Mucosa of rectum (tissue), 2 donors: Measurements from ENCODE around the gene SS18.
A peak's percentile ranks its signal among the peaks of the same experiment; 100 is the strongest.
"Not testable (repeated sequence)": the region's sequence is repeated elsewhere in the genome, so short reads cannot be mapped to it uniquely, and the experiment has no call there.

Source experiments
- H3K27ac ChIP-seq, 2 donors: one replicate each; pipeline ENCODE4 v1.7.0; 2013; ENCODE audit warnings: inconsistent platforms in 2 of 2, low read depth in 2 of 2, low read length in 2 of 2
- H3K27me3 ChIP-seq, 2 donors: one replicate each; pipeline ENCODE4 v1.7.0; 2013; ENCODE audit warnings: low read length in 2 of 2; ENCODE audit not compliant: control insufficient read depth in 2 of 2, insufficient read depth in 2 of 2
- H3K36me3 ChIP-seq, 2 donors: one replicate each; pipeline ENCODE4 v1.7.0; 2013; ENCODE audit warnings: low read length in 2 of 2; ENCODE audit not compliant: control insufficient read depth in 2 of 2, insufficient read depth in 2 of 2
- H3K4me1 ChIP-seq, 2 donors: one replicate each; pipeline ENCODE4 v1.7.0; 2013; ENCODE audit warnings: low read length in 2 of 2, mild to moderate bottlenecking in 1 of 2; ENCODE audit not compliant: control insufficient read depth in 2 of 2, insufficient read depth in 2 of 2
- H3K4me3 ChIP-seq, 2 donors: one replicate each; pipeline ENCODE4 v1.7.0; 2013; ENCODE audit warnings: low read length in 2 of 2
- H3K9ac ChIP-seq, 2 donors: one replicate each; pipeline ENCODE4 v1.7.0; 2013; ENCODE audit warnings: low read length in 2 of 2, low read depth in 1 of 2, mild to moderate bottlenecking in 1 of 2
- H3K9me3 ChIP-seq, 2 donors: one replicate each; pipeline ENCODE4 v1.7.0; 2013; ENCODE audit warnings: low read length in 2 of 2; ENCODE audit not compliant: control insufficient read depth in 2 of 2
- donor health status: healthy.
- donor health status: Normal muscosa, but diverticular disease.

Gene SS18, protein sequence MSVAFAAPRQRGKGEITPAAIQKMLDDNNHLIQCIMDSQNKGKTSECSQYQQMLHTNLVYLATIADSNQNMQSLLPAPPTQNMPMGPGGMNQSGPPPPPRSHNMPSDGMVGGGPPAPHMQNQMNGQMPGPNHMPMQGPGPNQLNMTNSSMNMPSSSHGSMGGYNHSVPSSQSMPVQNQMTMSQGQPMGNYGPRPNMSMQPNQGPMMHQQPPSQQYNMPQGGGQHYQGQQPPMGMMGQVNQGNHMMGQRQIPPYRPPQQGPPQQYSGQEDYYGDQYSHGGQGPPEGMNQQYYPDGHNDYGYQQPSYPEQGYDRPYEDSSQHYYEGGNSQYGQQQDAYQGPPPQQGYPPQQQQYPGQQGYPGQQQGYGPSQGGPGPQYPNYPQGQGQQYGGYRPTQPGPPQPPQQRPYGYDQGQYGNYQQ

DNA sequence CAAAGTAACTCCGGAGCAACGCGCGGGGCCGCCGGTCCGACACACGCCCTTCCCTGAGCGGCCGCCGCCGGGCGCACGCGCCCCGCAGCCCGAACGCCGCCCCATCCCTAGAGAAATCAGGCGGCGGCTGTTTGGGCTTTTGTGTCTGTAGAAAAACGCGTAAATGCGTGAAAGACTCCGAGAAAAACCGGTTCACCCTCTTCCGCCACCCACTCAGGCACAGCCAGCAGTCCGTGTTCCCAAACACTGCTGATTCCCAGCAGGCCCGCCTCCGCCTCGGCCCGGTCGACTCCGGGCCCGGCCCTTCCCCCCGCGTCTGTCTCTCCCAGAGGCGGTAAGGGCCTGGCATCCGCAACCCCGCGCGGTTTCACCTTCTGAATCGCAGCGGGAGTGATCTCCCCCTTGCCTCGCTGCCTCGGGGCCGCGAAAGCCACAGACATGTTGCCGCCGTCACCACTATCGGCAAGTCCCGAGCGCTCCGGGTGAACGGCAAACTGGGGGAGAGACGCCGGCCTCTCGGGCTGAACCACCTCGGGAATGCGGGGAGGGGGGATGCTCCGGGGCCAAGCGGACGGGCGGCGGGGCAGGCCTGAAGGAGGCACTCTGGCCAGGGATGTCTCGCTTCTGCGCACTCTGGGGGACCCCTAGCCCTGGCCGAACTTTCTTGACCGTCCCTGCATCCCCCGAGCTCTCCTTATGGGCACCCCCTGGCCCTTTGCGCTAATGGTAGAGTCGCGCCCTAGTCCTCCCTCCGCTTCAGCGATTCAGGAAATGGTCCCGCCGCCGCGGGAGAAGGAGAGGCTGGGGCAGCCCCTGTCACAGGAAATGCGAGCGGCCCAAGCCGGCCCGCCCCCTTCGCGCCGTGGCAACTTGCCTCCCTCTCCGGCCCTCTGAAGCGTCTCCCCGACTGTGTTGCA is at the start of gene SS18:
SS18 (minus strand) TSS at position 484 of the 917 bp plus-strand sequence; CDS start at position 440, 44 bp downstream.
- peak within 1 kb of the TSS; percentile 96 for H3K27ac ChIP-seq
- no peaks in the 10 kb centered on the region for H3K27me3 ChIP-seq
- no peaks in the 10 kb centered on the region for H3K9me3 ChIP-seq
- H3K9ac ChIP-seq: peak within 1 kb of the TSS; percentile 85 to 91
- H3K4me1 ChIP-seq: peaks cover 13 to 16% of the 10 kb centered on the region in 2 donors
- peak within 1 kb of the TSS; percentile 88 to 93 for H3K4me3 ChIP-seq
- H3K36me3 ChIP-seq: peaks cover 4 to 10% of the 10 kb centered on the region in 2 donors

- no peak overlapping the region for H3K9ac ChIP-seq
- H3K4me3 ChIP-seq: no peak overlapping the region
- H3K9me3 ChIP-seq: no peaks in the 10 kb centered on the region
- no peaks in the 10 kb centered on the region for H3K36me3 ChIP-seq
- no peaks in the 10 kb centered on the region for H3K27me3 ChIP-seq
- no peak overlapping the region for H3K27ac ChIP-seq
- H3K4me1 ChIP-seq: no peaks in the 10 kb centered on the region
Observed at GRCh38 chr18:26135548-26135947, 45.1 kb upstream of the SS18 start.

DNA sequence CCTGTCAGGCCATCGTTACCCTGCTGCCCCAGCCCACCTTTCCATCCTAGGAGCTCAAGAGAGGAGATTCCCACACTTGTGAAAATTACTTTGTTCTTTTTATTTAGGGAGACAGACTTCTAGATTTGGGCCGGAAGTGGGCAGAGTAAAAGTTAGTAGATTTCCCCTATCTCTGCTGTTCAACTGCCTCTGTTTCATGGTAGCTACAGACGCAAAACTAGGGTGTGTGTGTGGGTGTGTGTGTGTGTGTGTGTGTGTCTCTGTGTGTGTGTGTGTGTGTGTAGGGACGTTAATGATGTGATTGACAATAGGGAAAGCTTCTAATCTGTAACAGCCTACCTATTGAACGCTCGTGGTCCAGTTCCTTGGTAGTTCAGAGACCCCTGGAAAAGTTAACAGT is 43.7 kb upstream of the SS18 start:
- H3K36me3 ChIP-seq: no peaks in the 10 kb centered on the region
- no peaks in the 10 kb centered on the region for H3K27me3 ChIP-seq
- peak overlapping the region in 1 of 2 donors; percentile 50 for H3K4me3 ChIP-seq
- H3K4me1 ChIP-seq: no peaks in the 10 kb centered on the region
- no peak overlapping the region for H3K9ac ChIP-seq
- H3K27ac ChIP-seq: no peak overlapping the region
- no peaks in the 10 kb centered on the region for H3K9me3 ChIP-seq

DNA sequence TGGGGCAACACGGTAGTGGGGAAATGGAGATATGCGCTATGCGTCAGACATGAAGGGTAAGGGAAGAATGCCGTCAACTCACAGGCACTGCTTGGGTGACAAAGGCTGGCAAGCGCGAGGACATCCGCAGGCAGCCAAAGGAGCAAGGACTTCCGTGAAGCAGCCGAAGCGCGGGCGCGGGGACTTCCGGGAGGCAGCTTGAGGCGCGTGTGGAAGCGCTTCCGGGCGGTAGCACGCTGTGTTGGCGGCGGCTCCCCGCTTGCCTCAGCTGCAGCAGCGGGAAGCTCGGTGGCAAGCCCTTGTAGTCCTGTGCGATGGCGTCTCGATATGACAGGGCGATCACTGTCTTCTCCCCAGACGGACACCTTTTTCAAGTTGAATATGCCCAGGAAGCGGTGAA is 43.2 kb upstream of the SS18 start, which contains the start of gene PSMA8:
PSMA8 (plus strand) TSS at position 218 of the 400 bp plus-strand sequence; CDS start at position 315, 97 bp downstream.
- Histone ChIP-seq H3K4me1 (no peaks in the 10 kb centered on the region), H3K27ac (no peak within 1 kb of the TSS), H3K9ac (no peak within 1 kb of the TSS), H3K9me3 (no peaks in the 10 kb centered on the region), H3K36me3 (no peaks in the 10 kb centered on the region), H3K27me3 (no peaks in the 10 kb centered on the region), H3K4me3 (peak within 1 kb of the TSS in 1 of 2 donors; percentile 50)

- H3K9ac ChIP-seq, H3K4me1 ChIP-seq, H3K4me3 ChIP-seq, H3K27me3 ChIP-seq, H3K36me3 ChIP-seq, H3K27ac ChIP-seq, H3K9me3 ChIP-seq: not testable (repeated sequence)
Observed at GRCh38 chr18:26128192-26128591, 37.8 kb upstream of the SS18 start.

DNA sequence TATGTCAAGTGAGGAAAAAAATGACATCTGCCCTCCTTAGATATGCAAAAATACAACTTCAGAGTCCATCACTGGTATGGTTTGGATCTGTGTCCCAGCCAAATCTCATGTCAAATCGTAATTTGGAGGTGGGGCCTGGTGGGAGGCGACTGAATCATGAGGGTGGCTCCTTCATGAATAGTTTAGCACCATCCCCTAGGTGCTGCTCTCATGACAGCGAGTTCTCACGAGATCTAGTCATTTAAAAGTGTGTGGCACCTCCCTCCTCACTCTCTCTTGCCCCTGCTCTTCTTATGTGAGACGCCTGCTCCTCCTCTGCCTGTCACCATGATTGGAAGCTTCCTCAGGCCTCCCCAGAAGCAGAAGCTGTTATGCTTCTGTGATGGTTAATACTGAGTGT is 37.4 kb upstream of the SS18 start:
- Histone ChIP-seq H3K36me3 (no peaks in the 10 kb centered on the region), H3K4me1 (no peaks in the 10 kb centered on the region), H3K9ac (no peak overlapping the region), H3K27ac (no peak overlapping the region), H3K9me3 (no peaks in the 10 kb centered on the region), H3K4me3 (no peak overlapping the region), H3K27me3 (no peaks in the 10 kb centered on the region)

DNA sequence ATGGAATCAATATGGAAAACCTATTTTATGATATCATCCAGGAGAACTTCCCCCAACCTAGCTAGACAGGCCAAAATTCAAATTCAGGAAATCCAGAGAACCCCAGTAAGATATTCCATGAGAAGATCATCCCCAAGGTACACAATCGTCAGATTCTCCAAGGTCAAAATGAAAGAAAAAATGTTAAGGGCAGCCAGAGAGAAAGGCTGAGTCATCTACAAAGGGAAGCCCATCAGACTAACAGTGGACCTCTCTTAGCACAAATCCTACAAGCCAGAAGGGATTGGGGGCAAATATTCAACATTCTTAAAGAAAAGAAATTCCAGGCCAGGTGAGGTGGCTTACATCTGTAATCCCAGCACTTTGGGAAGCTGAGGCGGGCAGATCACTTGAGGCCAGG is 31.6 kb upstream of the SS18 start:
- not testable (repeated sequence) for H3K27ac ChIP-seq, H3K9ac ChIP-seq, H3K4me3 ChIP-seq, H3K27me3 ChIP-seq, H3K36me3 ChIP-seq, H3K4me1 ChIP-seq, H3K9me3 ChIP-seq

DNA sequence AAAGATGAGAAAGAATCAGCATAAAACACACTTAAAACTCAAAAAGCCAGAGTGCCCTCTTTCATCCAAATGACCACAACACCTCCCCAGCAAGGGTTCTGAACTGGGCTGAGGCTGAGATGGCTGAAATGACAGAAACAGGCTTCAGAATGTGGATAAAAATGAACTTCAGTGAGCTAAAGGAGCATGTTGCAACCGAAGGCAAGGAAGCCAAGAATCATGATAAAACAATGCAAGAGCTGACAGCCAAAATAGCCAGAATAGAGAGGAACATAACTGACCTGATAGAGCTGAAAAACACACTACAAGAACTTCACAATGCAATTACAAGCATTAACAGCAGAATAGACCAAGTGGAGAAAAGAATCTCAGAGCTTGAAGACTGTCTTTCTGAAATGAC is 31.1 kb upstream of the SS18 start:
- Histone ChIP-seq H3K27me3 (no peaks in the 10 kb centered on the region), H3K9me3 (no peaks in the 10 kb centered on the region)

GRCh38 chr18:26119246-26119645 is 28.8 kb upstream of the SS18 start:
- H3K27me3 ChIP-seq: no peaks in the 10 kb centered on the region

More for the DNA sequence above, 31.1 kb upstream of the SS18 start:
- Histone ChIP-seq H3K9ac (no peak overlapping the region), H3K27ac (no peak overlapping the region), H3K4me1 (no peaks in the 10 kb centered on the region), H3K36me3 (no peaks in the 10 kb centered on the region), H3K4me3 (no peak overlapping the region)

GRCh38 chr18:26104035-26104434 is 13.6 kb upstream of the SS18 start:
- H3K27me3 ChIP-seq: no peaks in the 10 kb centered on the region
- no peak overlapping the region for H3K27ac ChIP-seq
- no peaks in the 10 kb centered on the region for H3K36me3 ChIP-seq
- no peaks in the 10 kb centered on the region for H3K9me3 ChIP-seq
- no peaks in the 10 kb centered on the region for H3K4me1 ChIP-seq
- no peak overlapping the region for H3K9ac ChIP-seq
- H3K4me3 ChIP-seq: no peak overlapping the region

More at GRCh38 chr18:26119246-26119645, 28.8 kb upstream of the SS18 start:
- no peaks in the 10 kb centered on the region for H3K4me1 ChIP-seq
- no peaks in the 10 kb centered on the region for H3K9me3 ChIP-seq
- no peak overlapping the region for H3K4me3 ChIP-seq
- H3K9ac ChIP-seq: no peak overlapping the region
- H3K36me3 ChIP-seq: no peaks in the 10 kb centered on the region
- no peak overlapping the region for H3K27ac ChIP-seq
